GM19438 (cell line): ENCODE data around the gene C1QTNF8.
"Not testable (repeated sequence)": the region's sequence is repeated elsewhere in the genome, so short reads cannot be mapped to it uniquely, and the experiment has no call there.

ENCODE experiments used
- ATAC-seq: cut with Tn5 transposase; IDR thresholded peaks from one replicate; pipeline ENCODE4 v1.9.1; 2021; ENCODE audit warnings: low read depth; ENCODE audit not compliant: unreplicated experiment

C1QTNF8 gene

GRCh38 chr16:1095450-1096168, 435 bp downstream of the C1QTNF8 start:
- ATAC-seq = no peak

GRCh38 chr16:1094601-1095449, 1.2 kb downstream of the C1QTNF8 start:
- ATAC-seq = no peak

- no peak for ATAC-seq
These were observed 1.9 kb downstream of the C1QTNF8 start for GRCh38 chr16:1094124-1094479.

GRCh38 chr16:1093284-1094123, 2.5 kb downstream of the C1QTNF8 start:
- ATAC-seq = no peak

- ATAC-seq = not testable (repeated sequence)
These were observed 3.3 kb downstream of the C1QTNF8 start for GRCh38 chr16:1092685-1093283.

DNA sequence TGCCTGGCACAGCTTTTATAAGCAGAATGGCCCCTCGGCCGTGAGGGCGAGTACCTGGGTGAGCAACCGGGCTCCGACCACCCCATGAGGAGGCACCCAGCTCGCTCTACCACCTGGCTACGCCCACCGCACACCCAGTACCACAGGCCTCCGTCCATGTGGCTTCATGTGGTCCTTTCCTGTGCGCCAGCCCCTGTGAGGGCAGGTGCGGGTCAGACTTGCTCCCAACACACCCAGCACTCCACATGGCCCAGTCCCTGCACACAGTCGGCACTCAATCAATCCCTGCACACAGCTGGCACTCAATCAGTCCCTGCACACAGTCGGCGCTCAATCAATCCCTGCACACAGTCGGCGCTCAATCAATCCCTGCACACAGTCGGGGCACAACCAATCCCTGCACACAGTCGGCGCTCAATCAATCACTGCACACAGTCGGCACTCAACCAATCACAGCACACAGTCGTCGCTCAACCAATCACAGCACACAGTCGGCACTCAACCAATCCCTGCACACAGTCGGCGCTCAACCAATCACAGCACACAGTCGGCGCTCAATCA, 4.0 kb downstream of the C1QTNF8 start:
- no peak for ATAC-seq

DNA sequence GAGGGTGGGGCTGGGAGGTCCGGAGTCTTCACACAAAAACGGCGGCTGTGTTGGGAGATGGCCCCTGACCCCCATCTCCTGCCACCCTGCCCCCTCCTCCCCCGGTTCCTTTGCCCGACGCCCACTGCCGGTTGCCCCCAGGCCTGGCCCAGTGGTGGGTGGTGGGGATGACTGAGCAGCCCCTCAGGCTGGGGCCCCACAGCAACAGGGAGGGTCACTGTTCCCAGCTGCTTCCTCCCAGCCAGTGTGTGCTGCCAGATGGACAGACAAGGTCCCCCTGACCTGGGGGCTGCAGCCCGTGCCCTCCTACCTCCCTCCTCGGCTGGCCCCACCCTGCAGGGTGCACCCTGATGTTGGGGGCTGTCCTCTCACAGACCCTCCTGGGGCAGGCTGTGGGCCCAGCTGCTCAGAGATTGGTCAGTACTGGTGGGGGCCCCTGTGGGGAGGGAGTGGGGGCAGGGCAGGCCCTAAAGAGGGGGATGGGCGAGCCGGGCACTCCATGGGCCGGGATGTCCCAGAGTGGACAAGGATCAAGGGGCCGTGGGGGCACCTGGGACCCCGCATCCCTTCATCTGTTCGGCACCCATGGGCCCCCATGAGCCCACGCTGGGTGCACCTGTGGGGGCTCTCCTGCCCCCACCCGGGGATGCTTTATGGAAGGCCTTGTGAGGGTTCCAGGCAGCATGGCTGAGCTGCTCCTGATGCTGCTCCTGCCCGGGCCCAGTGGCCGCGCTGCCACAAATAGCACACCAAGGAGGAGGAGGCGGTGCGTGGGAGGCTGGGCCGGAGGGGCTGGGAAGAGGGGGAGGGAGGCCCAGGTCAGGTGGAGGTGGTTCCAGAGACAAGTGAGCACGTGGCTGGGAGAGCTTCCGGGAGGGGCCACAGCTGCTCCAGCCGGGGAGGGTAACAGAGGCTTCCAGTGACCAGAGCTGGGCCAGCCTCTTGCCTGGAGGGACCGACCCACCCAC, 5.1 kb downstream of the C1QTNF8 start:
- no peak for ATAC-seq

DNA sequence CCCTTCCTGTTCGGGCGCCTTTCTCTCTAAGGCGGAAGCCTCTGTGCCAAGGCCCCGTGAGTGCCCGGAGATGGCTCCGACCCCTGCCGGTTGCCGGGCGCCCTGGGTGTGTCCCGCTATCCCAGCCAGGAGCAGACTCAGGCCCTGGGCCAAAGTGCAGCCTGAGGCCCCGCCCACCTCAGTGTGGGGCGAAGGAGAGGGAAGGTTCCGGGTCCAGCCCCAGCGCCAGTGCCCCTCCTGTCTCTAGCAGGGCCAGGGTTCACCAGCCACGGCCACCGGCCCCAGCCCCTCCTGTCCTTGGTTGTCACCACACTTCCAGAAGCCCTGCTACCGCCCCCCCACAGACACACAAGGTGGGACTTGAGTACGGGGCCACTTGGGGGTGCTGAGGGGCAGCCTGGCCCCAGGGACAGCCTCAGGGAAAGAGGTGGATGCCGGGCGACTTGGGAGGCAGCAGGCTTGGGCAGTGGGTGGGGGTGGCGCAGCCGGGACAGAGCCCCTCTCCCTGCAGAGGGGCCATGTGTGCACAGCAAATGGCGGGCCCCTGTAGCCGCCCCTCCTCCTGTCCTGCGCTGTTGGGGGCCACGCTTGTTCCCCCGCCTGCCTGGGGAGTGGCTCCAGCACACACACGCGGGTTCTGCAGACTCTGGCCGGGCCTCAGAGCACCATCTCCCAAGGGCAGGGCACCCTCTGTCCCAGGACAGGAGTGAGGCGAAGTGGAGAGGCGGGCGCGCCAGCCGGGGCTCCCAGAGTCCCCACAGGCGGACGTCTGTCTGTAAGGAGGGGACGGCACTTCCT, 6.0 kb downstream of the C1QTNF8 start:
- ATAC-seq = no peak

DNA sequence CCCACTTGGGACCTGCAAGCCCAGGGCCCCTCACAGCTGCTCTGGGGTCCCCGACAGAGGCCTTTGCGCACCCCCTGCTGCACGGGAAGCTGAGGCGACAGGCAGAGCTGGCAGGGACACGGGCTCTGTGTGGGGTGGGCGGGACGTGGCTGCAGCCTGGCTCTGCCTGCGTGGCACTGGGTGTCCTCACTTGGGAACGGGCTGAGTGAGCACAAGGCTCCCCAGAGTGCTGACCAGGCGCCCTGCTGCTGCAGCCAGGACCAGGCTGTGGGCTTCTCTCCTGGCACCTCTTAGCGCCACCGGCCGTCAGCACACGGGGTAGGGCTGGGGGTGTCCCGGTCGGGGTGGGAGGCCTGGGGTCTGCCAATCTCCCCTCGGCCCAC, 6.6 kb downstream of the C1QTNF8 start:
- no peak for ATAC-seq

GRCh38 chr16:1088295-1089170, 7.5 kb downstream of the C1QTNF8 start:
- no peak for ATAC-seq

- not testable (repeated sequence) for ATAC-seq
These were observed 9.6 kb downstream of the C1QTNF8 start for GRCh38 chr16:1086443-1086842.

GRCh38 chr16:1084971-1085370, 11.1 kb downstream of the C1QTNF8 start:
- ATAC-seq = no peak

DNA sequence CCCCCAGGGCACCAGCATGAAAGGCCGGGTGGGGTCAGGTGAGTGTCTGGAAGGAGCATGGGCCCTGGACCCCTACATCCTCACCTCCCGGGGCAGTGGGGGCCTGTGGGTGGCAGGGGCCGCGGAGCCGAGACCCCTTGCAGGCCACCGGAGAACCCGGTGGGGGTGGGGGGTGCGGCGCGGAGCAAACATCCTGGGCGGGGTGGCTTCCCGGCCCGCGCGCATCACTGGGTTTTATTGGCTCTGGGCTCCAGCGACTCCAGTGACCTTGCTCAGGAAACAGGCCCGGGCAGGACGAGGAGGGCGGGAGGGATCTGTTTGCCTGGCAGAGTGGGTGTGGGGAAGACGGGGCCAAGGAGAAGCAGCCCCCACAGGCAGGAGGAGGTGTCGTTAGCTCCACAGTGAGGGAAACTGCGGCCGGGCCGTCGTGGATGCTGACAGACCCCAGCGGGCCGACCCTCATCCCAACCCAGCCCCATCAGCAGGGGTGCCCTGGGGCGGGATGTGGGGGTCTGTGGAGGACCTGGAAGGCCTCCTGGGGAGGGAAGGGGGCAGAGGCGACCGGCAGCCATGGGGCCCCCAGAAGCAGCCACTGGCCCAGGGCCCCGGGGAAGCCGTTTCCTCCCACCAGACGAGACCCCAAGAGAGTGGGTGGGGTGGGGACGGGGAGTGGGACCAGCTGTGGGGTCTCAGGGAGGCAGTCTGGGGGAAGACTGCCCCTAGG, 12.9 kb downstream of the C1QTNF8 start:
- ATAC-seq = no peak

DNA sequence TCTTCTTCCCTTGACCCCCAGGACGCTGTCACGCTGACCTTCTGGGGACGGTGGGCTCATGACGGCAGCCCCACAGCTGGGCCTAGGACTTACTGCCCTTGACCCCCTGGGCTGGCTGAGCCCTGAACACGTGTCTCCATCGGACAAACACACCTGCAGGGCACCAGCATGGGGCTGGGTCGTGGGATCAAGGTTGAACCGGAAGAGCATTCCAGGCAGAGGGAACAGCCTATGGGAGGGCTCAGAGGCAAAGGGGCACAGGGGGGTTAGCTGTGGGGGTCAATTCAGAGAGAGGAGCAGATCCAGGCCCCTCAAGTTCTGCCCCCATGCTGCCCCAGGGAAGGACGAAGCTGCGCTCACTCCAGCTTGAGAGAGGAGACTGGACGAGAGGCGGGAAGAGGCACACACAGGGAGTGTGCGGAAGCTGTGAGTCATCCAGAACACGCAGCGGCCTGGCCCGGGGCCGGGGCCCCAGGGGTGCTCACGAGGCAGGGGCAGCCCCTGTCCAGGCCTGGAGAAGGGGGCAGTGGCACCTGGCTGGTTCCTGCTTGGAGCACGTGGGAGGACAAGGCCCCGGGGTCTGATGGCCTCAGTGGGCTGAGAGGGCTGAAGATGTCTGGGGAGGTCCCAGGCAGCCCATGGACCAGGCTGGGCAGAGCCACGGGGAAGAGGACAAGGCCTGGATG, 13.6 kb downstream of the C1QTNF8 start:
- ATAC-seq = no peak

DNA sequence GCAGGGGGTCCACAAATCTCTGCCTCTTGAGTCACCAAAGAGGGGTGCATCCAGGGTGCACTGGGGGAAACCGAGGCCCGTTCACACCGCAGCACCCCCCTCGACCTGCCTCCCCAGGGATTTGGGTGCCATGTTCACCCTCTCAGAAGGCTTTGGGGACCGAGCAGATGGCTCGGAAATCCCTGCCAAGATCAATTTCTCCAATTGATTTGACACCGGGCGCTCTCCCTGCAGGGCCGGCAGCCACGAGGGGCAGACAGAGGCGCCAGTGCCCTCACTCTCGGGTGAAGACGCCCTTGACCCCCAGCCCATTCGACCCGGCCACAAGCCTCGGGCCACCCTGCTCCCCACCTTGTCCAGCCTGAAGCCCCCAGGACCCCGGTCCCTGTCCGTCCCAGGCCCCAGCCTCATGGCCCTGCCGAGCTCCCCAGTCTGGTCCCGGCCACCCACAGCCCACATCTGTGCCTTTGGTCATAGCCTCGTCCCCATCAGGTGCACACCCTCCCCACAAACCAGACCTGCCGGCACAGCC, 14.2 kb downstream of the C1QTNF8 start:
- ATAC-seq = no peak
